Vagina (tissue), 2 donors: ENCODE data around the gene PINK1. TPM values are rescaled to one million over a fixed set of nuclear protein-coding genes. Genes with fewer than 3 reads are reported as not detected.
"Not testable (repeated sequence)": the region's sequence is repeated elsewhere in the genome, so short reads cannot be mapped to it uniquely, and the experiment has no call there.

Experiments used
- DNase-seq, 2 donors: peaks; one replicate each; pipeline ENCODE4 v3.0.0-alpha.2; 2017; ENCODE audit errors: extremely low spot score in 2 of 2
- H3K27ac ChIP-seq: fragments of 200-600 bp; sonication (generic); one replicate; pipeline ENCODE4 v1.5.1; 2019
- H3K27me3 ChIP-seq: fragments of 200-600 bp; sonication (generic); one replicate; pipeline ENCODE4 v1.5.1; 2019
- H3K36me3 ChIP-seq, 2 donors: fragments of 200-600 bp; sonication (generic); one replicate each; pipeline ENCODE4 v1.5.1; 2017 to 2019
- H3K4me1 ChIP-seq: fragments of 200-600 bp; sonication (generic); one replicate; pipeline ENCODE4 v1.5.1; 2019
- H3K4me3 ChIP-seq, 2 donors: fragments of 200-600 bp; sonication (generic); 1 replicate in 1 of 2; 2 replicates in 1 of 2; pipeline ENCODE4 v1.5.1; 2016 to 2019
- H3K9me3 ChIP-seq: fragments of 200-600 bp; sonication (generic); one replicate; pipeline ENCODE4 v1.5.1; 2019
- CTCF ChIP-seq, 3 experiments: fragments of 450-650 bp in 2 of 3; fragments of 200-600 bp in 1 of 3; sonication (generic) in 1 of 3; IDR thresholded peaks; one replicate each; pipeline ENCODE4 v1.5.1; 2017 to 2019; ENCODE audit warnings: antibody characterized with exemption in 3 of 3, mild to moderate bottlenecking in 2 of 3, moderate library complexity in 2 of 3
- POLR2A ChIP-seq, 2 donors: fragments of 450-650 bp; IDR thresholded peaks; one replicate each; pipeline ENCODE4 v1.6.1; 2017; ENCODE audit warnings: antibody characterized with exemption in 2 of 2, mild to moderate bottlenecking in 2 of 2, moderate library complexity in 2 of 2
- POLR2AphosphoS5 ChIP-seq, 2 donors: sonication (generic); formaldehyde crosslinking; IDR thresholded peaks; one replicate each; pipeline ENCODE4 v1.9.0; 2017; ENCODE audit warnings: antibody characterized with exemption in 2 of 2, mild to moderate bottlenecking in 2 of 2, low read depth in 1 of 2; ENCODE audit not compliant: insufficient read depth in 1 of 2
- intact Hi-C: fragments of 100-400 bp; cut with DNase I; formaldehyde crosslinking; loops from one replicate; pipeline ENCODE4 v1.15.1; 2023
- total RNA-seq: library from RNA; depleted of rRNA; stranded (reverse); fragments of >200 nt; gene quantifications from one replicate; pipeline ENCODE4 v1.2.3, GENCODE V29; 2016

PINK1 gene
- total RNA-seq, 1 donor from 2014 or later: 113 TPM

GRCh38 chr1:20670936-20671335 lies 37.7 kb downstream of the PINK1 start:
- intact Hi-C loops: no loop called here
- DNase-seq: no peak
- Histone ChIP-seq H3K27ac (no peak overlapping the region), H3K27me3 (no peaks in the 10 kb centered on the region), H3K4me1 (peaks cover 6% of the 10 kb centered on the region), H3K36me3 (no peaks in the 10 kb centered on the region), H3K4me3 (no peak overlapping the region), H3K9me3 (no peaks in the 10 kb centered on the region)
- TF ChIP-seq POLR2AphosphoS5 (IDR thresholded peaks at IDR 0.05; ENCODE audit: insufficient read depth in 1 of 2, low read depth in 1 of 2): no peak
- TF ChIP-seq POLR2A (IDR thresholded peaks at IDR 0.05): no peak
- TF ChIP-seq CTCF (IDR thresholded peaks at IDR 0.05): no peak

DNA sequence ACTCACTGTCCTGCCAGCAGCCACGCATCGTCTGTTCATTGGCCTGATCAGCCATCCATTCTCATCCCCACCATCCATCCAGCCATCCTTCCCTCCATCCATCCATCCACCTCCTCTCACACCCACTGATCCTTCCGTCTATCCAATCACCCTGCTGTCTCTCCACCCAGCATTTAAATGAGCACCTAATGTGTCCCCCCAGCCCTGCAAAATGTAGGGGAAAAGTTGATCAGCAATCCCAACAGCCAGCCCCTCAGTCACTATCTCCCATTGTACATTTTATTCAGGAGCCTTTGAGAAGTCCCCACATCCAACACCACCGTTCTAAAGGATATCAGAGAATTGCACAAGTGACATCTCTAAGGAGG lies 39.0 kb downstream of the PINK1 start:
- no peaks in the 10 kb centered on the region for H3K27me3 ChIP-seq
- no peak for DNase-seq
- intact Hi-C loops: no loop called here
- H3K27ac ChIP-seq: no peak overlapping the region
- H3K9me3 ChIP-seq: no peaks in the 10 kb centered on the region
- H3K4me1 ChIP-seq: no peaks in the 10 kb centered on the region
- TF ChIP-seq CTCF (IDR thresholded peaks at IDR 0.05) (no peak), POLR2AphosphoS5 (IDR thresholded peaks at IDR 0.05; ENCODE audit: insufficient read depth in 1 of 2, low read depth in 1 of 2) (no peak), POLR2A (IDR thresholded peaks at IDR 0.05) (no peak)
- H3K4me3 ChIP-seq: no peak overlapping the region
- no peaks in the 10 kb centered on the region for H3K36me3 ChIP-seq

DNA sequence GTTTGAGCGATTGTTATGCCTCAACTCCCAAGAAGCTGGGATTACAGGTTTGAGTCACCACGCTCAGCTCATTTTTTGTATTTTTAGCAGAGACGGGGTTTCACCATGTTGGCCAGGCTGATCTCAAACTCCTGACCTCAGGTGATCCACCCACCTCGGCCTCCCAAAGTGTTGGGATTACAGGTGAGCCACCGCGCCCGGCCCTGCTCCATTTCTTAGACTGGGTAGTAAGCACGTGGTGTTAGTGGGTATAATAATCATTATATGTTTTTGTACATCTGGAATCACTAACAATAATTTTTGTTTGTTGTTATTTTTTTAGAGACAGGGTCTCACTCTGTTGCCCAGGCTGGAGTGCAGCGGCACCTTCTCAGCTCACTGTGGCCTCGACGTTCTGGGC lies 40.4 kb downstream of the PINK1 start:
- H3K4me1 ChIP-seq, H3K4me3 ChIP-seq, H3K9me3 ChIP-seq, DNase-seq, H3K36me3 ChIP-seq, H3K27ac ChIP-seq, intact Hi-C loops, H3K27me3 ChIP-seq: not testable (repeated sequence)

DNA sequence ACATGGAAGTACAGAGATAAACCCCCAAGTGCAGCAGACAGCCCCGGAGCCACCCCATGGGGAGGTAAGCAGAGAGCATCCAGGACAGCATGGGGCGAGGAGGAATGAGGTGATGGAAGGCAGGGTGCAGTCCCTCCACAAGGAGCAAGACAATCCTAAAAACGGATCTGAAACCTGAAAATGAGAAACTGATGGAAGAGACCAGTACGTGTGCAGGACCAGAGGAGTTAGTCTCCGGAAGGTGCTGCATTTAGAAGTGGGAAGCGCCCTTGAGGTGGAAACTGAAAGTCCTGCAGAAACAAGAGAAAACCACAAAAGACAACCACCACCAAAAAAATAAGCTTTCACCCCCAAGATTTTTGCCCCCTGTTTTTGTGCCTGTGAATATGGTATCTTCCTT lies 45.3 kb downstream of the PINK1 start:
- H3K4me1 ChIP-seq: no peaks in the 10 kb centered on the region
- intact Hi-C loops: no loop called here
- DNase-seq: no peak
- no peaks in the 10 kb centered on the region for H3K27me3 ChIP-seq
- H3K4me3 ChIP-seq: no peak overlapping the region
- no peaks in the 10 kb centered on the region for H3K9me3 ChIP-seq
- TF ChIP-seq POLR2A (IDR thresholded peaks at IDR 0.05) (no peak), CTCF (IDR thresholded peaks at IDR 0.05) (no peak), POLR2AphosphoS5 (IDR thresholded peaks at IDR 0.05; ENCODE audit: insufficient read depth in 1 of 2, low read depth in 1 of 2) (no peak)
- no peak overlapping the region for H3K27ac ChIP-seq
- no peaks in the 10 kb centered on the region for H3K36me3 ChIP-seq

- Histone ChIP-seq H3K4me3 (no peak overlapping the region), H3K36me3 (no peaks in the 10 kb centered on the region), H3K9me3 (no peaks in the 10 kb centered on the region), H3K4me1 (no peaks in the 10 kb centered on the region), H3K27me3 (no peaks in the 10 kb centered on the region), H3K27ac (no peak overlapping the region)
- no peak for DNase-seq
- intact Hi-C loops: no loop called here
- TF ChIP-seq POLR2A (IDR thresholded peaks at IDR 0.05) (no peak), CTCF (IDR thresholded peaks at IDR 0.05) (no peak), POLR2AphosphoS5 (IDR thresholded peaks at IDR 0.05; ENCODE audit: insufficient read depth in 1 of 2, low read depth in 1 of 2) (no peak)
Measured at GRCh38 chr1:20680269-20680668, 47.0 kb downstream of the PINK1 start.

DNA sequence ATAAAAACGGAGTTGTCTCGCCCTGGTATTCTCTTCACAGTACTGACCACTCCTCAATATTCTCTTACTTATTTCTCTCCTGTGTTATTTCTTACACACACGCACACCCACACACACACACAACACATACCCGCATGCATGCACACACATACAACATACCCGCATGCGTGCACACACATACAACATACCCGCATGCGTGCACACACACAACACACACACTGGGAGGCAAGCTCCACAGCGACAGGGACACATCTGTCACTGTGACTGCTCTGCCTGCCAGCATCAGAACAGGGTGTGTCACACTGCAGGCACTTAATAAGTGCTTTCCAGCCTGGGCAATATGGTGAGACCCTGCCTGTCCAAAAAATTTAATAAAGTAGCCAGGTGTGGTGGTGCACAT lies 48.7 kb downstream of the PINK1 start:
- no peak overlapping the region for H3K4me3 ChIP-seq
- no peaks in the 10 kb centered on the region for H3K4me1 ChIP-seq
- no peak overlapping the region for H3K27ac ChIP-seq
- H3K9me3 ChIP-seq: no peaks in the 10 kb centered on the region
- intact Hi-C loops: no loop called here
- no peaks in the 10 kb centered on the region for H3K27me3 ChIP-seq
- no peak for DNase-seq
- H3K36me3 ChIP-seq: no peaks in the 10 kb centered on the region
- TF ChIP-seq POLR2AphosphoS5 (IDR thresholded peaks at IDR 0.05; ENCODE audit: insufficient read depth in 1 of 2, low read depth in 1 of 2): no peak
- TF ChIP-seq POLR2A (IDR thresholded peaks at IDR 0.05): no peak
- no peak for TF ChIP-seq CTCF (IDR thresholded peaks at IDR 0.05)
